ENCODE results near the gene TOR1A.

GRCh38 chr9:129858167-129858962 is 34.4 kb upstream of the TOR1A start:
- TF ChIP-seq EZH2 (IDR thresholded peaks at IDR 0.05) (no peak), POLR2AphosphoS5 (IDR thresholded peaks at IDR 0.05; ENCODE audit: borderline replicate concordance, low read depth, low read length) (no peak)

Data from SK-N-MC (cell line).